Vagina (tissue), 2 donors: Measurements from ENCODE around the gene SPAG17.

Experiments
- POLR2A ChIP-seq, 2 donors: fragments of 450-650 bp; IDR thresholded peaks; one replicate each; pipeline ENCODE4 v1.6.1; 2017; ENCODE audit warnings: antibody characterized with exemption in 2 of 2, mild to moderate bottlenecking in 2 of 2, moderate library complexity in 2 of 2
- POLR2AphosphoS5 ChIP-seq, 2 donors: sonication (generic); formaldehyde crosslinking; IDR thresholded peaks; one replicate each; pipeline ENCODE4 v1.9.0; 2017; ENCODE audit warnings: antibody characterized with exemption in 2 of 2, mild to moderate bottlenecking in 2 of 2, low read depth in 1 of 2; ENCODE audit not compliant: insufficient read depth in 1 of 2
- TF ChIP-seq, protein P1 (sequence below), 3 experiments: fragments of 450-650 bp in 2 of 3; fragments of 200-600 bp in 1 of 3; sonication (generic) in 1 of 3; IDR thresholded peaks; one replicate each; pipeline ENCODE4 v1.5.1; 2017 to 2019; ENCODE audit warnings: antibody characterized with exemption in 3 of 3, mild to moderate bottlenecking in 2 of 3, moderate library complexity in 2 of 3

DNA sequence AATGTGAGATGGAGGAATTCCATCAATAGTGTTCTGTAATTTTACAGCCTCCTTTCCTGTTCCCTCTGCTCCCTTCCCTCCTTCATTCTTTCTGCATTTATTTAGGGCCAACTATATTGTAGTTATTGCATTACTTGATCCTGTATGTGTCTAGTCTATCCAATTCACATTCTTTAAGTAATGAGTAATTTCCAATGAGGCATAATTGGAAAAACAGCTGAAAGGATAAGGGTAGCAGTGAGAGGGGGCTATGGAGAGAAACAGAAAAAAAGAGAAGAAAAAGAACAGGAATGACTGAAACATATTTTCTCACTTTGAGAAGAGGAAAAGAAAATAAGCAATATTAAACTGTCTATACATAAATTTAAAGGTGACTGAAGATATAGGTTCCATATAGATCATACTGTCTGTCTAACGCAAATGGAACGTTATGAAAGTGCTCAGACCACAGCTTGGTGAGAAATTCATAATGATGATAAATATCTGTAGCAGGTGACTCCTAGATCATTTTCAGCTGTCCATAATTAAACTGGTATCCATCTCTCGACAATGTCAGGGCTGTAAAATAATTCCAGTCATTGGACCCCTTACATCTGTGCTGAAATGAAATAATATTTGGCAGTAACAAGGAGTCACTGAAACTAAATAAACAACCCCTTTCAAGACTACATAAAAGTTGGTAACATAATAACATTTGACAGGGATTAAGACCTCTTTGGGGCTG, 61.8 kb downstream of the SPAG17 start:
- TF ChIP-seq POLR2A (IDR thresholded peaks at IDR 0.05) (no peak), POLR2AphosphoS5 (IDR thresholded peaks at IDR 0.05; ENCODE audit: insufficient read depth in 1 of 2, low read depth in 1 of 2) (no peak)
- TF ChIP-seq, protein P1, sequence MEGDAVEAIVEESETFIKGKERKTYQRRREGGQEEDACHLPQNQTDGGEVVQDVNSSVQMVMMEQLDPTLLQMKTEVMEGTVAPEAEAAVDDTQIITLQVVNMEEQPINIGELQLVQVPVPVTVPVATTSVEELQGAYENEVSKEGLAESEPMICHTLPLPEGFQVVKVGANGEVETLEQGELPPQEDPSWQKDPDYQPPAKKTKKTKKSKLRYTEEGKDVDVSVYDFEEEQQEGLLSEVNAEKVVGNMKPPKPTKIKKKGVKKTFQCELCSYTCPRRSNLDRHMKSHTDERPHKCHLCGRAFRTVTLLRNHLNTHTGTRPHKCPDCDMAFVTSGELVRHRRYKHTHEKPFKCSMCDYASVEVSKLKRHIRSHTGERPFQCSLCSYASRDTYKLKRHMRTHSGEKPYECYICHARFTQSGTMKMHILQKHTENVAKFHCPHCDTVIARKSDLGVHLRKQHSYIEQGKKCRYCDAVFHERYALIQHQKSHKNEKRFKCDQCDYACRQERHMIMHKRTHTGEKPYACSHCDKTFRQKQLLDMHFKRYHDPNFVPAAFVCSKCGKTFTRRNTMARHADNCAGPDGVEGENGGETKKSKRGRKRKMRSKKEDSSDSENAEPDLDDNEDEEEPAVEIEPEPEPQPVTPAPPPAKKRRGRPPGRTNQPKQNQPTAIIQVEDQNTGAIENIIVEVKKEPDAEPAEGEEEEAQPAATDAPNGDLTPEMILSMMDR (IDR thresholded peaks at IDR 0.05) = no peak
